Mesothelial cell of epicardium (in vitro differentiated cells): ENCODE measurements around the gene ADAMTSL4. TPM values are rescaled to one million over a fixed set of nuclear protein-coding genes. Genes with fewer than 3 reads are reported as not detected.

Source experiments
- DNase-seq, 2 experiments: peaks; one replicate each; pipeline ENCODE4 v3.0.0; 2021; ENCODE audit warnings: low spot score in 2 of 2; ENCODE audit not compliant: unreplicated experiment in 2 of 2
- H3K27ac Mint-ChIP-seq: 2 replicates; pipeline ENCODE4 v1.8.0; 2021; ENCODE audit warnings: mixed read lengths
- H3K27me3 Mint-ChIP-seq: 2 replicates; pipeline ENCODE4 v1.8.0; 2021; ENCODE audit warnings: low read depth, mixed read lengths
- H3K36me3 Mint-ChIP-seq: 2 replicates; pipeline ENCODE4 v1.8.0; 2021; ENCODE audit warnings: mixed read lengths
- H3K4me1 Mint-ChIP-seq: 2 replicates; pipeline ENCODE4 v1.8.0; 2021; ENCODE audit warnings: mixed read lengths
- H3K4me3 Mint-ChIP-seq: 2 replicates; pipeline ENCODE4 v1.8.0; 2021; ENCODE audit warnings: mild to moderate bottlenecking, moderate library complexity, mixed read lengths
- H3K9me3 Mint-ChIP-seq: 2 replicates; pipeline ENCODE4 v1.8.0; 2021; ENCODE audit warnings: mixed read lengths
- total RNA-seq: library from RNA; stranded (reverse); gene quantifications from 3 replicates; pipeline ENCODE4 v1.2.1, GENCODE V29; 2021
- TF ChIP-seq, protein P1 (sequence below): fragments of 200-600 bp; sonication (generic); IDR thresholded peaks from one replicate; pipeline ENCODE4 v1.5.0; 2021; ENCODE audit warnings: antibody characterized with exemption; ENCODE audit not compliant: unreplicated experiment

The ADAMTSL4 gene
- total RNA-seq, result 16.1 to 18.0 TPM (median 16.6 TPM) in 3 replicates

DNA sequence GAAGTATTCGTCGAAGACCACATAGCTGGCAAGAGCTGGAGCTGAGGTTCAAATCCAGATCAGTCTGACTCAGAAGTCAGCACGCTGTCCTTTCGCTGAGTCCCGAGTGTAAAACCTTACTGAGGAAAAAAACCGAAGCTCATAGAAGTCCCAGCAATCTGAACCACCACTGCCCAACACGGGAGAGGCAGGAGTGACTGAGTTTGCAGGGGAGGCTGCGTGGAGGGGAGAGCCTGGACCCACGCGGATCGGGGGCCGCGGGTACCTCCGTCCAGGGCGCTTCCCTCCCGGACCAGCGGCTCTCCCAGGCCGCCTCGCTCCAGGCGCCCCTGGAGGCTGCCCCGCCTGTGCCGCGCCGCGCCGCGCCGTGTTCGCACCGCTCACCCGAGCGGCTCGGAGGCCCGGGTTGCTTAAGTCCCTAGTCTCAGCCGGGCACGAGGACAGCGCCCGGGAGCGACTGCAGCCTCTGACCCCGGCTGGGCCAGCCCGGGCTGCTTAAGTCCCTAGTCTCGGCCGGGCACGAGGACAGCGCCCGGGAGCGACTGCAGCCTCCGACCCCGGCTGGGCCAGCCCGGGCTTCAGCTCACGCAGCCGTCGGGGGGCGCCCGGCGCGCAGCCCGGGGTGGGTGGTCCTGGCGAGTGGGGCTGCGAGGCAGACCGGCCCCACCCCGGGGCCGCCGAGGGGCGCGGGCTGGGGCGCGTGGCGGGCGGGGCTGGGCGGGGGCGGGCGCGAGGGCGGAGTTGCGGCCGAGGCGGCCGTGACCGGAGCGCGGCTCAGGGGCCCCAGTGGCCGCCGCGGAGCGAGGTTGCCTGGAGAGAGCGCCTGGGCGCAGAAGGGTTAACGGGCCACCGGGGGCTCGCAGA is at the start of gene ADAMTSL4:
ADAMTSL4 (plus strand) TSS at position 777 of the 864 bp plus-strand sequence. CDS start 2,881 bp downstream, outside the sequence.
- H3K4me1 Mint-ChIP-seq, result peaks cover 45% of the 10 kb centered on the region
- no peaks in the 10 kb centered on the region for H3K36me3 Mint-ChIP-seq
- H3K27me3 Mint-ChIP-seq, result peaks cover 3% of the 10 kb centered on the region
- peak in 1 of 2 experiments; percentile 64 for DNase-seq
- no peaks in the 10 kb centered on the region for H3K9me3 Mint-ChIP-seq
- peak within 1 kb of the TSS; percentile 78 for H3K4me3 Mint-ChIP-seq
- TF ChIP-seq, protein P1, sequence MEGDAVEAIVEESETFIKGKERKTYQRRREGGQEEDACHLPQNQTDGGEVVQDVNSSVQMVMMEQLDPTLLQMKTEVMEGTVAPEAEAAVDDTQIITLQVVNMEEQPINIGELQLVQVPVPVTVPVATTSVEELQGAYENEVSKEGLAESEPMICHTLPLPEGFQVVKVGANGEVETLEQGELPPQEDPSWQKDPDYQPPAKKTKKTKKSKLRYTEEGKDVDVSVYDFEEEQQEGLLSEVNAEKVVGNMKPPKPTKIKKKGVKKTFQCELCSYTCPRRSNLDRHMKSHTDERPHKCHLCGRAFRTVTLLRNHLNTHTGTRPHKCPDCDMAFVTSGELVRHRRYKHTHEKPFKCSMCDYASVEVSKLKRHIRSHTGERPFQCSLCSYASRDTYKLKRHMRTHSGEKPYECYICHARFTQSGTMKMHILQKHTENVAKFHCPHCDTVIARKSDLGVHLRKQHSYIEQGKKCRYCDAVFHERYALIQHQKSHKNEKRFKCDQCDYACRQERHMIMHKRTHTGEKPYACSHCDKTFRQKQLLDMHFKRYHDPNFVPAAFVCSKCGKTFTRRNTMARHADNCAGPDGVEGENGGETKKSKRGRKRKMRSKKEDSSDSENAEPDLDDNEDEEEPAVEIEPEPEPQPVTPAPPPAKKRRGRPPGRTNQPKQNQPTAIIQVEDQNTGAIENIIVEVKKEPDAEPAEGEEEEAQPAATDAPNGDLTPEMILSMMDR, result no peak
- peak within 1 kb of the TSS; percentile 88 for H3K27ac Mint-ChIP-seq

DNA sequence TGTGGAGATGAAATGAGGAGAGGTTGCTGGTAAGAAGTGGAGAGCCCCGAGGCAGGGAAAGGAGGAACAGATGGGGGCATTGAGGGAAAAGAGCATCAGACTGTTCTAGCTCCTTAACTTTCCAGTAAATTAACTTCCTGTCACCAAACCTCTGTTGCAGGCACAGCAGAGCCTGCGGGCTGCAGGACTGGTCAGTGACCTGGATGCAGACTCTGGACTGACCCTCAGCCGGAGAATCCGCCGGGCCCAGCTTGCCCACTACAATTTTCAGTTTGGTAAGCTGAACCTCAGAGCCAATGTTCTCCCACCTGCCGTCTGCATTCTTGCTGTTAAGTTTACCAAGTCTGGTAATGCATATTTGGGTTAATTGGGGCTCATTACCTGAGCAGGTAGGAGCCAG is 43.8 kb upstream of the ADAMTSL4 start:
- Mint-ChIP-seq H3K27me3 (no peaks in the 10 kb centered on the region), H3K27ac (no peak overlapping the region)
- no peak for DNase-seq

DNA sequence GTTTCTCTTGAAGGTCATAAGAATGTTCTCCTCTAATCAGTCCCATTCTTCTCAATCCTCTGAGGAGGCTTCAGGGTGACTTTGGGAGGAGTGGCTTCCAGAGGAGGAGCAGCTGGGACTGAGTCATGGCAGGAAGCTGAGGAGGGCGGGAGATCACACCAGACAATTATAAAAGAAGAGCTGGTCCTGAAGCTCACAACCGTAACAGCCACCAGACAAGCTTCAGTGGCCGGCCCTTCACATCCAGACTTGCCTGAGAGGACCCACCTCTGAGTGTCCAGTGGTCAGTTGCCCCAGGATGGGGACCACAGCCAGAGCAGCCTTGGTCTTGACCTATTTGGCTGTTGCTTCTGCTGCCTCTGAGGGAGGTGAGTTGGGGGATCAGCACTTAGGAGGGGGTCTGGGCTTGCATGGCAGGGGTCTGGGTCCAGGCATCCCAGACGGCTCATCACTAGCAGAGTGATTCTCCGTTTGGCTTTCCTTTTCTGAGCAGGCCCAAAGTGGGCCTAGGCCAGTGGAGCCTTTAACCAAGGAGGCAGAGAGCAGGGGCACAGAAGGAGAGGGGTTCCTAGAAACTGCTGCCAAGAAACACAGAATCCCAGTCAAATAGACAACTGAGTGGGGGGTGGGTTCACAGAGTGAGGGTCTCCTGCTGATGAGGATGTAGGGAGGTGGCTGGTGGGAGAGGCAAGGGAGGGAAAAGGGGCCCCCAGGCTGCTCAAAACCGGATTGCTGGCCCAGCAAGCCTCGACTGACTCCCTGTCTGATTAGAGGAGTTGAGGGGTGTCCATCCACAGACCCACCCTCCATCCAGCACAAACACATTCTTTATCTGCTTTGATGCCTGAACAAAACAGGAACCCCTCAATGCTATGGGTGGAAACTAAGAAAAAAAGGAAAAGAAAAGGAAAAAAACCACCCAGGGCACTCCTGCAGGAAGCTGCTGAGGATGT is 41.0 kb upstream of the ADAMTSL4 start, which contains the start of gene ECM1:
ECM1 (plus strand) TSS at position 198 of the 953 bp plus-strand sequence; CDS start at position 299, 101 bp downstream.
- Mint-ChIP-seq H3K4me3 (no peak within 1 kb of the TSS), H3K9me3 (no peaks in the 10 kb centered on the region), H3K36me3 (peaks cover 30% of the 10 kb centered on the region), H3K4me1 (peaks cover 6% of the 10 kb centered on the region), H3K27ac (no peak within 1 kb of the TSS), H3K27me3 (no peaks in the 10 kb centered on the region)
- TF ChIP-seq, protein P1, result no peak
- DNase-seq, result no peak

More for the DNA sequence above, 43.8 kb upstream of the ADAMTSL4 start:
- TF ChIP-seq, protein P1, result no peak
- peaks cover 32% of the 10 kb centered on the region for H3K36me3 Mint-ChIP-seq
- H3K9me3 Mint-ChIP-seq, result no peaks in the 10 kb centered on the region
- peaks cover 6% of the 10 kb centered on the region for H3K4me1 Mint-ChIP-seq
- H3K4me3 Mint-ChIP-seq, result no peak overlapping the region

DNA sequence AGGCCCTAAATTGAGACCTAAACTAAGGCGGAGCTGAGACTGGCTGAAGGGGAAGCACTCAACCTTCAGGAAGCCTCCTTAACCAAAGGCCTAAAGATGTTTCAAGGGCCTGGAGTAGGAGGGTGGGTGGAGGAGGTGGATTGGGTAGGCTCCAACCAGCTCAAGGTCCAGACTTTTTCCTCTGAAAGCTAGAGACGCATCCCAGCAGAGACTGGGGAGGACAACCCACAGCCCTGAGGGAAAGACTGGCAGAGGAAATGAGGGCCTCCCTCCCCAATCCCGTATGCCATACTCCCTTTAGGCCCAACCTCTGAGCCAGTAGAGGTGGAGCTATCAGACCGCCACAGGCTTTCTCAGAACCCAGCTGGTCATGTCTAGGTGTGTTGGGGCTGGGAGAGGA is 40.2 kb upstream of the ADAMTSL4 start:
- no peak overlapping the region for H3K27ac Mint-ChIP-seq
- no peaks in the 10 kb centered on the region for H3K9me3 Mint-ChIP-seq
- DNase-seq, result no peak
- TF ChIP-seq, protein P1, result no peak
- no peak overlapping the region for H3K4me3 Mint-ChIP-seq
- H3K36me3 Mint-ChIP-seq, result peaks cover 30% of the 10 kb centered on the region
- H3K4me1 Mint-ChIP-seq, result peaks cover 6% of the 10 kb centered on the region
- H3K27me3 Mint-ChIP-seq, result no peaks in the 10 kb centered on the region

DNA sequence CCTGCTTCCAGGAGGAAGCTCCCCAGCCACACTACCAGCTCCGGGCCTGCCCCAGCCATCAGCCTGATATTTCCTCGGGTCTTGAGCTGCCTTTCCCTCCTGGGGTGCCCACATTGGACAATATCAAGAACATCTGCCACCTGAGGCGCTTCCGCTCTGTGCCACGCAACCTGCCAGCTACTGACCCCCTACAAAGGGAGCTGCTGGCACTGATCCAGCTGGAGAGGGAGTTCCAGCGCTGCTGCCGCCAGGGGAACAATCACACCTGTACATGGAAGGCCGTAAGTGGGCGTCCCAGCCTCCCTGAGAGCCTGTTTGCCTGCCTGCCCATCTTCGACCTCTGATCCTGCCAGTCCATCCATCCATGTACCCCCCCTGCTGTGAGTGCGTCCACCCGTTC is 37.7 kb upstream of the ADAMTSL4 start:
- TF ChIP-seq, protein P1, result no peak
- Mint-ChIP-seq H3K27ac (no peak overlapping the region), H3K4me3 (no peak overlapping the region), H3K4me1 (peaks cover 13% of the 10 kb centered on the region), H3K36me3 (peaks cover 18% of the 10 kb centered on the region), H3K27me3 (no peaks in the 10 kb centered on the region), H3K9me3 (no peaks in the 10 kb centered on the region)
- DNase-seq, result no peak
